ENCODE results near the gene ARHGEF39.

ARHGEF39 gene

DNA sequence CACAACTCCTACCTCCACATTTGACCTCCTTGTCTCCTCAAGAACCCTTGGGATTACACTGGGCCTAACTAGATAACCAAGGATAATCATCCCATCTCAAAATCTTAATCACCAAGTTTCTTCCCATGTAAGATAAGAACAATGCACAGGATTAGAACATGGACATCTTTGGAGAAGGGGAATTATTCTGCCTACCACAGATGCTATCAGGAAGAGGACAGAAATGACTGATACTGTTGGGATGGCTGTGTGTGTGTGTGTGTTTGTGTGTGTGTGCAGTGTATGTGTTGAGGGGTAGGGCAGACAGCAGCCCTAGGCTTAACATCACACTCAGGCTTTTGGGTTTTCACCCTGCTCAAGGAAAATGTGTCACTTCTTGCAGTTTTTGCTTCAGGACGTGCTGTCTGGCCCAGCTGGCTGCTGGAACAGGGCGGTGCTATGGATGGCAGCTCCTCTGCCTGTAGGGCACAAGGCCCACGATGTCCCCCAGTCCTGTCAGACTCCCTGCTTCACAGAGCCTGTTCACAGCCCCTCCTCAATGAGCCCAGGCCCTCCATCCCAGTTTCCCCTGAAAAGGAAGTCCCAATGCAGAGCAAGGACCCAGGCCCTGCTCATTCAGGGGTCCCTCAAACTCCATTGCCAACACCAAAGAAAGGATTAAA lies 16.5 kb upstream of the ARHGEF39 start:
- Histone ChIP-seq H3K4me3 (ENCODE audit: low read length) (no peak overlapping the region), H3K4me1 (ENCODE audit: control insufficient read depth, insufficient read depth, low read length) (peaks cover 13% of the 10 kb centered on the region), H3K9me3 (ENCODE audit: control insufficient read depth, low read length) (no peaks in the 10 kb centered on the region), H3K36me3 (ENCODE audit: control insufficient read depth, insufficient read depth, low read length) (peaks cover 3% of the 10 kb centered on the region), H3K9ac (ENCODE audit: low read length) (no peak overlapping the region), H3K27me3 (ENCODE audit: control insufficient read depth, insufficient read depth, low read length) (no peaks in the 10 kb centered on the region)

DNA sequence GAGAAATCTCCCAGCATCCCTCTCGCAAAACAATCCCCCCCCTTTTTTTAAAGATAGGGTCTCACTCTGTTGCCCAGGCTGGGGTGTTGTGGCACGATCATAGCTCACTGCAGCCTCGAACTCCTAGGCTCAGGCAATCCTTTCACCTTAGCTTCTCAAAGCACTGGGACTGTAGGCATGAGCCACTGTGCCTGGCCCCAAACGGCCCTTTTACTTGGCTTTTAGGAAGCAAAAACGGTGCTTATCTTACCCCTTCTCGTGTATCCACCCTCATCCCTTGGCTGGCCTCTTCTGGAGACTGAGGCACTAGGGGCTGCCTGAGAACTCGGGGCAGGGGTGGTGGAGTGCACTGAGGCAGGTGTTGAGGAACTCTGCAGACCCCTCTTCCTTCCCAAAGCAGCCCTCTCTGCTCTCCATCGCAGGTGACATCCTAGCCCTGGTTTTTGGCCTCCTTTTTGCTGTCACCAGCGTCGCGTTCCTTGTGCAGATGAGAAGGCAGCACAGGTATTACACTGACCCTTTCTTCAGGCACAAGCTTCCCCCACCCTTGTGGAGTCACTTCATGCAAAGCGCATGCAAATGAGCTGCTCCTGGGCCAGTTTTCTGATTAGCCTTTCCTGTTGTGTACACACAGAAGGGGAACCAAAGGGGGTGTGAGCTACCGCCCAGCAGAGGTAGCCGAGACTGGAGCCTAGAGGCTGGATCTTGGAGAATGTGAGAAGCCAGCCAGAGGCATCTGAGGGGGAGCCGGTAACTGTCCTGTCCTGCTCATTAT lies 15.5 kb upstream of the ARHGEF39 start:
- Histone ChIP-seq H3K27me3 (ENCODE audit: control insufficient read depth, insufficient read depth, low read length) (no peaks in the 10 kb centered on the region), H3K4me1 (ENCODE audit: control insufficient read depth, insufficient read depth, low read length) (peaks cover 20% of the 10 kb centered on the region), H3K36me3 (ENCODE audit: control insufficient read depth, insufficient read depth, low read length) (peaks cover 3% of the 10 kb centered on the region), H3K9ac (ENCODE audit: low read length) (no peak overlapping the region), H3K9me3 (ENCODE audit: control insufficient read depth, low read length) (no peaks in the 10 kb centered on the region), H3K4me3 (ENCODE audit: low read length) (no peak overlapping the region)

DNA sequence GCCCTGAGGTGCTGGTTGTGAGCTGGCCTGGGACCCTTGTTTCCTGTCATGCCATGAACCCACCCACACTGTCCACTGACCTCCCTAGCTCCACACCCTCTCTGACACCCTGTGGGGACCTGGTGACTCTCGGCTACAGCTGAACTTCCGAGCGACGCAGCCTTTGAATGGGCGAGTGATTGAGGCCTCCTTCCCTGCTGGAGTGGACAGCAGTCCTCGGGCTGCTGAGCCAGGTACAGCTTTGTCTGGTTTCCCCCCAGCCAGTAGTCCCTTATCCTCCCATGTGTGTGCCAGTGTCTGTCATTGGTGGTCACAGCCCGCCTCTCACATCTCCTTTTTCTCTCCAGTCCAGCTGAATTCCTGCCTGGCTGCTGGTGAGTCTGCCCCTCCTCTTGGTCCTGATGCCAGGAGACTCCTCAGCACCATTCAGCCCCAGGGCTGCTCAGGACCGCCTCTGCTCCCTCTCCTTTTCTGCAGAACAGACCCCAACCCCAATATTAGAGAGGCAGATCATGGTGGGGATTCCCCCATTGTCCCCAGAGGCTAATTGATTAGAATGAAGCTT lies 14.9 kb upstream of the ARHGEF39 start:
- peaks cover 20% of the 10 kb centered on the region for H3K4me1 ChIP-seq (ENCODE audit: control insufficient read depth, insufficient read depth, low read length)
- no peaks in the 10 kb centered on the region for H3K27me3 ChIP-seq (ENCODE audit: control insufficient read depth, insufficient read depth, low read length)
- no peak overlapping the region for H3K4me3 ChIP-seq (ENCODE audit: low read length)
- no peak overlapping the region for H3K9ac ChIP-seq (ENCODE audit: low read length)
- H3K36me3 ChIP-seq (ENCODE audit: control insufficient read depth, insufficient read depth, low read length) = peaks cover 3% of the 10 kb centered on the region
- H3K9me3 ChIP-seq (ENCODE audit: control insufficient read depth, low read length) = no peaks in the 10 kb centered on the region

DNA sequence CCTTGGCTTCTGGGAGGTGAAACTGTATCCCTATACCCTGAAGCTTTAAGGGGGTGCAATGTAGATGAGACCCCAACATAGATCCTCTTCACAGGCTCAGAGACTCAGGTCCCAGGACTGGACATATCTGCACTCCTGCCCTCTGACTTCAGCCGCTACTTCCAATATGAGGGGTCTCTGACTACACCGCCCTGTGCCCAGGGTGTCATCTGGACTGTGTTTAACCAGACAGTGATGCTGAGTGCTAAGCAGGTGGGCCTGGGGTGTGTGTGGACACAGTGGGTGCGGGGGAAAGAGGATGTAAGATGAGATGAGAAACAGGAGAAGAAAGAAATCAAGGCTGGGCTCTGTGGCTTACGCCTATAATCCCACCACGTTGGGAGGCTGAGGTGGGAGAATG lies 14.1 kb upstream of the ARHGEF39 start:
- H3K4me3 ChIP-seq (ENCODE audit: low read length) = no peak overlapping the region
- peaks cover 24% of the 10 kb centered on the region for H3K4me1 ChIP-seq (ENCODE audit: control insufficient read depth, insufficient read depth, low read length)
- no peaks in the 10 kb centered on the region for H3K27me3 ChIP-seq (ENCODE audit: control insufficient read depth, insufficient read depth, low read length)
- no peaks in the 10 kb centered on the region for H3K9me3 ChIP-seq (ENCODE audit: control insufficient read depth, low read length)
- no peak overlapping the region for H3K9ac ChIP-seq (ENCODE audit: low read length)
- H3K36me3 ChIP-seq (ENCODE audit: control insufficient read depth, insufficient read depth, low read length) = peaks cover 3% of the 10 kb centered on the region

DNA sequence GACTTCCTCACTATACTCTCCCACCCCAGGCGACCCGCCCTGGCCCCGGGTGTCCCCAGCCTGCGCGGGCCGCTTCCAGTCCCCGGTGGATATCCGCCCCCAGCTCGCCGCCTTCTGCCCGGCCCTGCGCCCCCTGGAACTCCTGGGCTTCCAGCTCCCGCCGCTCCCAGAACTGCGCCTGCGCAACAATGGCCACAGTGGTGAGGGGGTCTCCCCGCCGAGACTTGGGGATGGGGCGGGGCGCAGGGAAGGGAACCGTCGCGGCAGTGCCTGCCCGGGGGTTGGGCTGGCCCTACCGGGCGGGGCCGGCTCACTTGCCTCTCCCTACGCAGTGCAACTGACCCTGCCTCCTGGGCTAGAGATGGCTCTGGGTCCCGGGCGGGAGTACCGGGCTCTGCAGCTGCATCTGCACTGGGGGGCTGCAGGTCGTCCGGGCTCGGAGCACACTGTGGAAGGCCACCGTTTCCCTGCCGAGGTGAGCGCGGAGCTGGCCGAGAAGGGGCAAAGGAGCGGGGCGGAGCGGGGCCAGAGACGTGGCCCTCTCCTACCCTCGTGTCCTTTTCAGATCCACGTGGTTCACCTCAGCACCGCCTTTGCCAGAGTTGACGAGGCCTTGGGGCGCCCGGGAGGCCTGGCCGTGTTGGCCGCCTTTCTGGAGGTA lies 10.9 kb upstream of the ARHGEF39 start:
- Histone ChIP-seq H3K36me3 (ENCODE audit: control insufficient read depth, insufficient read depth, low read length) (no peaks in the 10 kb centered on the region), H3K9ac (ENCODE audit: low read length) (peak overlapping the region; percentile 75), H3K4me3 (ENCODE audit: low read length) (peak overlapping the region; percentile 35), H3K4me1 (ENCODE audit: control insufficient read depth, insufficient read depth, low read length) (peaks cover 47% of the 10 kb centered on the region), H3K27me3 (ENCODE audit: control insufficient read depth, insufficient read depth, low read length) (no peaks in the 10 kb centered on the region), H3K9me3 (ENCODE audit: control insufficient read depth, low read length) (no peaks in the 10 kb centered on the region)

DNA sequence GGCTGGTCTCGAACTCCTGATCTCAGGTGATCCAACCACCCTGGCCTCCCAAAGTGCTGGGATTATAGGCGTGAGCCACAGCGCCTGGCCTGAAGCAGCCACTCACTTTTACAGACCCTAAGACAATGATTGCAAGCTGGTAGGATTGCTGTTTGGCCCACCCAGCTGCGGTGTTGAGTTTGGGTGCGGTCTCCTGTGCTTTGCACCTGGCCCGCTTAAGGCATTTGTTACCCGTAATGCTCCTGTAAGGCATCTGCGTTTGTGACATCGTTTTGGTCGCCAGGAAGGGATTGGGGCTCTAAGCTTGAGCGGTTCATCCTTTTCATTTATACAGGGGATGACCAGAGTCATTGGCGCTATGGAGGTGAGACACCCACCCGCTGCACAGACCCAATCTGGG lies 10.2 kb upstream of the ARHGEF39 start:
- peak overlapping the region; percentile 35 for H3K4me3 ChIP-seq (ENCODE audit: low read length)
- H3K4me1 ChIP-seq (ENCODE audit: control insufficient read depth, insufficient read depth, low read length) = peaks cover 44% of the 10 kb centered on the region
- no peaks in the 10 kb centered on the region for H3K27me3 ChIP-seq (ENCODE audit: control insufficient read depth, insufficient read depth, low read length)
- H3K36me3 ChIP-seq (ENCODE audit: control insufficient read depth, insufficient read depth, low read length) = no peaks in the 10 kb centered on the region
- no peaks in the 10 kb centered on the region for H3K9me3 ChIP-seq (ENCODE audit: control insufficient read depth, low read length)
- peak overlapping the region; percentile 75 for H3K9ac ChIP-seq (ENCODE audit: low read length)

DNA sequence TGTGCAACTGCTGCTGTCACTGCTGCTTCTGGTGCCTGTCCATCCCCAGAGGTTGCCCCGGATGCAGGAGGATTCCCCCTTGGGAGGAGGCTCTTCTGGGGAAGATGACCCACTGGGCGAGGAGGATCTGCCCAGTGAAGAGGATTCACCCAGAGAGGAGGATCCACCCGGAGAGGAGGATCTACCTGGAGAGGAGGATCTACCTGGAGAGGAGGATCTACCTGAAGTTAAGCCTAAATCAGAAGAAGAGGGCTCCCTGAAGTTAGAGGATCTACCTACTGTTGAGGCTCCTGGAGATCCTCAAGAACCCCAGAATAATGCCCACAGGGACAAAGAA lies 9.0 kb upstream of the ARHGEF39 start:
- H3K9ac ChIP-seq (ENCODE audit: low read length) = peak overlapping the region; percentile 71
- H3K36me3 ChIP-seq (ENCODE audit: control insufficient read depth, insufficient read depth, low read length) = no peaks in the 10 kb centered on the region
- H3K27me3 ChIP-seq (ENCODE audit: control insufficient read depth, insufficient read depth, low read length) = no peaks in the 10 kb centered on the region
- H3K4me3 ChIP-seq (ENCODE audit: low read length) = peak overlapping the region; percentile 33
- H3K9me3 ChIP-seq (ENCODE audit: control insufficient read depth, low read length) = no peaks in the 10 kb centered on the region
- H3K4me1 ChIP-seq (ENCODE audit: control insufficient read depth, insufficient read depth, low read length) = peaks cover 51% of the 10 kb centered on the region

DNA sequence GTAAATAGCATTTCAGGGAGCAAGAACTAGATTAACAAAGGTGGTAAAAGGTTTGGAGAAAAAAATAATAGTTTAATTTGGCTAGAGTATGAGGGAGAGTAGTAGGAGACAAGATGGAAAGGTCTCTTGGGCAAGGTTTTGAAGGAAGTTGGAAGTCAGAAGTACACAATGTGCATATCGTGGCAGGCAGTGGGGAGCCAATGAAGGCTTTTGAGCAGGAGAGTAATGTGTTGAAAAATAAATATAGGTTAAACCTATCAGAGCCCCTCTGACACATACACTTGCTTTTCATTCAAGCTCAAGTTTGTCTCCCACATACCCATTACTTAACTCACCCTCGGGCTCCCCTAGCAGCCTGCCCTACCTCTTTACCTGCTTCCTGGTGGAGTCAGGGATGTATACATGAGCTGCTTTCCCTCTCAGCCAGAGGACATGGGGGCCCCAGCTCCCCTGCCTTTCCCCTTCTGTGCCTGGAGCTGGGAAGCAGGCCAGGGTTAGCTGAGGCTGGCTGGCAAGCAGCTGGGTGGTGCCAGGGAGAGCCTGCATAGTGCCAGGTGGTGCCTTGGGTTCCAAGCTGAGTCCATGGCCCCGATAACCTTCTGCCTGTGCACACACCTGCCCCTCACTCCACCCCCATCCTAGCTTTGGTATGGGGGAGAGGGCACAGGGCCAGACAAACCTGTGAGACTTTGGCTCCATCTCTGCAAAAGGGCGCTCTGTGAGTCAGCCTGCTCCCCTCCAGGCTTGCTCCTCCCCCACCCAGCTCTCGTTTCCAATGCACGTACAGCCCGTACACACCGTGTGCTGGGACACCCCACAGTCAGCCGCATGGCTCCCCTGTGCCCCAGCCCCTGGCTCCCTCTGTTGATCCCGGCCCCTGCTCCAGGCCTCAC lies 8.4 kb upstream of the ARHGEF39 start, which contains the start of gene CA9:
CA9 (plus strand) TSS at position 797 of the 893 bp plus-strand sequence; CDS start at position 829, 32 bp downstream.
- Histone ChIP-seq H3K9ac (ENCODE audit: low read length) (peak within 1 kb of the TSS; percentile 71), H3K4me3 (ENCODE audit: low read length) (peak within 1 kb of the TSS; percentile 33)

DNA sequence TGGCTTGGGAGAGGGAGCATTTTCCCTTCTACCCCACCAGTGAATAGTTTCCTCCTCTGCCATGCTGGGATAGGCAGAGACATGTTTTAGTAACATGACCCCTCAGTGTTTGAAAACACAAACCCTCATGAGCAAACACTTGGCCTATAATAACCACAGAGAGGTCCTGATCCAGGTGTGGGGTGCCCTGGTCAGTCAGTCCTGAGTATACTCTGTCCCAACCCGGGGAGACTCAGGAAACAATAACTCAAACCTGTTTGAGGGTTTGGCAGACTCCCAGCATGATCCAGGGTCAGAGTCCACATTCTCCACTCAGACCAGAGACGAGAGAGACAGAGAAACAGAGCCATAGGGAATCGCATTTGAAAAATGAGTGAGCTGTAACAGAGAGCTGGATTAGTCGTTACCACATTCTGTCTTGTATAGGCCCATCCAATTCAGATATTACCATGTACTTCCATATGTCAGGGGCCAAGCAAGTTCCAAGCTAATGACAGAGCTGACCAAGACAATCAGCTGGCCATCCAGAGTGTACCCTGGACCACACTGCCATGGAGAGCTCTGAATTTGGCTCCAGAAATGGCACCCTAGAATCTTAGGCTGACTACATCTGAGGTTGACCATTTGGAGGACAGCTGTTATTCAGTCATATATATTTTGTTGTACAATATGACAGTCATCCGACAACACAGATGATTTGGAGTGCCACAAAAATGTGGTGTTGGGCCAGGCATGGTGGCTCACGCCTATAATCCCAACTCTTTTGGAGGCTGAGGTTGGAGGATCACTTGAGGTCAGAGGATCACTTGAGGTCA lies 4.5 kb upstream of the ARHGEF39 start:
- peaks cover 58% of the 10 kb centered on the region for H3K4me1 ChIP-seq (ENCODE audit: control insufficient read depth, insufficient read depth, low read length)
- no peaks in the 10 kb centered on the region for H3K9me3 ChIP-seq (ENCODE audit: control insufficient read depth, low read length)
- H3K36me3 ChIP-seq (ENCODE audit: control insufficient read depth, insufficient read depth, low read length) = no peaks in the 10 kb centered on the region
- no peak overlapping the region for H3K4me3 ChIP-seq (ENCODE audit: low read length)
- peak overlapping the region; percentile 8 for H3K9ac ChIP-seq (ENCODE audit: low read length)
- no peaks in the 10 kb centered on the region for H3K27me3 ChIP-seq (ENCODE audit: control insufficient read depth, insufficient read depth, low read length)

More for the DNA sequence above, 8.4 kb upstream of the ARHGEF39 start, which contains the start of gene CA9:
- no peaks in the 10 kb centered on the region for H3K9me3 ChIP-seq (ENCODE audit: control insufficient read depth, low read length)
- no peaks in the 10 kb centered on the region for H3K36me3 ChIP-seq (ENCODE audit: control insufficient read depth, insufficient read depth, low read length)
- peaks cover 58% of the 10 kb centered on the region for H3K4me1 ChIP-seq (ENCODE audit: control insufficient read depth, insufficient read depth, low read length)
- no peaks in the 10 kb centered on the region for H3K27me3 ChIP-seq (ENCODE audit: control insufficient read depth, insufficient read depth, low read length)

DNA sequence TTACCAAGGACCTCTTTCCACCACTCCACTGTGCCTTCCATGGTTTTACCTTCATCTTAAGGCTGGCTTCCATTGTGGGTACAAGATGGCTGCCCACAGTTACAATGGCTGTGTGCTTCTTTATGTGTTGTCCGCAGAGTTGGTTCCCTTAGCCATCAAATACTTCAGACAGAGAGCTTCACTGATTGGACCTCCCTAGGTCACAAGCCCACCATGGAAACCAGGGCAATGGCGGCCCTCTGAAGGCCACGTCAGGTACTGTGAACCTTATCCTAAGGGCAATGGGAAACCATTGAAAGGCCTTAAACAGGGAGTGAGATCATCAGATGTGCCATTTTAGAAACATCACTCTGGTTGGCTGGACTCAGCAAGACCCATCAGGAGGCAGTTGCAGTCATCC lies 2.9 kb upstream of the ARHGEF39 start:
- no peaks in the 10 kb centered on the region for H3K27me3 ChIP-seq (ENCODE audit: control insufficient read depth, insufficient read depth, low read length)
- H3K4me1 ChIP-seq (ENCODE audit: control insufficient read depth, insufficient read depth, low read length) = peaks cover 51% of the 10 kb centered on the region
- H3K4me3 ChIP-seq (ENCODE audit: low read length) = no peak overlapping the region
- no peaks in the 10 kb centered on the region for H3K36me3 ChIP-seq (ENCODE audit: control insufficient read depth, insufficient read depth, low read length)
- H3K9me3 ChIP-seq (ENCODE audit: control insufficient read depth, low read length) = no peaks in the 10 kb centered on the region
- H3K9ac ChIP-seq (ENCODE audit: low read length) = no peak overlapping the region

DNA sequence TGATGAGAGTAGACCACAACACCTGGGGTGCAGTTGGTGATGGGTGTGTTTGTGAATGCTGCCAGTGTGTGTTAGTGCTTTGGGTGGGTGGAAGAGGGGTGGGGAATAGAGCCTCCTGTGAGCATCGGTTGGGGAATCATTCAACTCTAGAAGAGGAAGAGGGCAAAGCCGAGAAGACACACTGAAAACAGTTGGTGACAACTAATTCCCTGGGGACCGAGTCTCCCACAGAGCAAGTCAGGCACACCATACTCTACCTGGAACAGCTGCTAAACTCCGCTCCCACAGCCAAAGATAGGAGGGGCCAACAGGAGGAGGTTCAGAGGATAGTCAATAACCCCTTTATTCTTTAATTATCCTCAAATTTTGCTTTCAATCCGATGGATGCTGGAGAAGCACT lies 1.6 kb upstream of the ARHGEF39 start:
- H3K36me3 ChIP-seq (ENCODE audit: control insufficient read depth, insufficient read depth, low read length) = no peaks in the 10 kb centered on the region
- H3K4me1 ChIP-seq (ENCODE audit: control insufficient read depth, insufficient read depth, low read length) = peaks cover 50% of the 10 kb centered on the region
- H3K4me3 ChIP-seq (ENCODE audit: low read length) = no peak overlapping the region
- no peak overlapping the region for H3K9ac ChIP-seq (ENCODE audit: low read length)
- no peaks in the 10 kb centered on the region for H3K9me3 ChIP-seq (ENCODE audit: control insufficient read depth, low read length)
- H3K27me3 ChIP-seq (ENCODE audit: control insufficient read depth, insufficient read depth, low read length) = no peaks in the 10 kb centered on the region
